NOMO-1 (cell line): ENCODE results near the gene EGLN3.
"Not testable (repeated sequence)": the region's sequence is repeated elsewhere in the genome, so short reads cannot be mapped to it uniquely, and the experiment has no call there.

ENCODE experiments used
- DNase-seq, 2 experiments: peaks; one replicate each; lab custom pipeline; 2025; ENCODE audit not compliant: unreplicated experiment in 2 of 2; lab: John Stamatoyannopoulos, UW

EGLN3 gene

DNA sequence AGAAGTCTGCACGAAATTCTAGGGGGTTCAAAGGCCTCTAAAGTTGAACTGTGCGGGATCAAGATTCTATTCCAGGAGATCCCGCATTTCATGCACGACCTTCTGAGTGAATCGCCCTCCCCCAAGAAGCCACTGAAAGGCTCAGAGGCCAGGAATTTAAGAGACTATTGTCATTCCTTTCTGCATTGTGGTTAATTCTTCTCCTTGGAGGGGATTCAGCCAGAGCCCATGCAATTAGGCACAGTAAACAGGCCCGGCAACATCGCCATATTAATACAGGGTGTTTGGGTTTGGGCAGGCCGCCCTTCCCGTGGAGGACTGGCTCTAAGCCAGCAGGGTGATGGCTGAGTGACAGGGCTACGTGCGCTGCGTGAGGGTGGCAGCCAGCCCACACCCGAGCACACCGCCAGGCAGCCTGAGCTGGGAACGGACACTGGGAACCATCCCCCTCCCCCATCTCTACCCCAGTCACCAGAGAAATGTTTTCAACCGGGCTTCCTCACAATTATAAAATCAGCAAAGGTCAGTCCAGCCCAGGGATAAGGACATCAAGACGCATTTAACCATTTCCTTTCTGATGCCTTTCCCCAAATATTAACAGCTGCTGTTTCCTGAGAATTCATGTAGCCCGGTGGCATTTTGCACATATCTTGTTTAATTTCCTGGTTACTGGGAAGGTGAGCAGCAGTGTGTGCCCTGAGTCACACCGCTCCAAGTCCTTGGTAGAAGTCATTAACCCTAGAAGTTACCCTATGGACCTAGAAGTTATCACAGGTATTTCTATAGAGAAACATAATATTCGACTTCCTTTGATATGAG is 12.5 kb downstream of the EGLN3 start:
- DNase-seq = no peak

DNA sequence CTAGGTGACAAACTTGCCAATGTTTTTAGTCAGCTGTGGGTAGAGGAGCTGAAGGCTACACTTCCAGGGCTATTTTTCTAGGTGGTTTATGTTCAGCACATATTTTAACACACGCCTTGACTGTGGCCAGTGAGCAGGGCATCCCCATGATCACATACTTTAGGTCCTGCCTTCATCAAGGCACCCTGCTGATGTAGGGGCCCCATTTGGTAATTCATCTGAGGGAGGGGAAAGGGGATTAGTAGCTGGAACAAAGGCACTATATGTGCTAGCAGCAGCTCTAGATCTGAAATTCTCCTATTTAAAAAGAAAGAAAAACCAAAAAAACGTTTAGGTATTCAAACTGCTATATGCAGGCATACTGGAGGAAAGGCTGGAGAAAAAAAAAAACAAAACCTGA is 14.5 kb downstream of the EGLN3 start:
- DNase-seq = no peak

DNA sequence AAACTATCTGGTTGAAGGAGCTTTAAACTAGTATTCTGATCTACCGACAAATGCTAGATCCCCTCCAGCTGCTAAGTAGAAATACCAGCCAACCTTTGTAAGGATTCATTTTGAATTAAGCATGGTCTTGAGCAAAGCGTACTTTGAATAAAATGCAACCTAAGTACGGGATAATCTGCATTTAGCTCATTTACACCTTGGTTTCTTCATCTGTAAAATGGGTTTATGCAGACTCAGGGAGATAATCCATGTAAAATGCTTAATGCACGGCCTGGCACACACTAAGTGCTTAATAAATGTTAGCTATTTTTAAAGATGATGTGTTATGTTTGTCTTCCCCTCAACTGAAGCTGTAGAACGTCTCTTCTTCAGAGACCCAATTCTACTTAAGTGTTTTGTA is 15.9 kb downstream of the EGLN3 start:
- DNase-seq = no peak

DNA sequence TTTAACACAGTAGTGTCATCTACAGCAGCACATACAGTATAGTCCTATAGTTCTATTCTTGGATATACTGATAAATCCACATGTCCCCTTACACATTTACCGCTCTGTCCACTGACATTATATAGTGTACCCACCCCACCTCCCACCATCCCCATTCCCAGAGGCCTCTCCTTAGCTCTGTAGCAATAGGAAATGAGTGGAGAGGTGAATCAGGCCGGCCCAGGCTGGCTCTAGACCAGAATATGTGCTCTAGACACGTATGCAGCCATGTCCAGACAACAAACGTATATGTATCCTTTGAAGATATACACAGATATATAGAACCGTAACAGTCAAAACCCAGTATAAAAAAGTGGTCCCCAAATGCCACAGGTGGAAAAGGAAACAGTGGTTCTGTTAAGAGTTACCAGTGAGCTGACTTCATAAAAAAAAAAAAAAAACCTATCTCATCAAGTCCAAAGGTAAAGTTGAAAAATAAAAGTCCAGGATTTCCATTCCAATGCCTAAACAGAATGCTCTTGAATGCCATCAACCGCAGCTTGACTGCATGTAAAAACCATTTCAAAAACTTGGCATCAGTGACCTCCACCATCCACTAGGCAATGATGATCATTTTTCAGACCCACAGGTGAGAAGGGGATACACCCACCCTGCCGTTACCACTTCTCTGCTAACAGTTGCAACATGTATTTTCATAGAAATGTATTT is 16.7 kb downstream of the EGLN3 start:
- no peak for DNase-seq

DNA sequence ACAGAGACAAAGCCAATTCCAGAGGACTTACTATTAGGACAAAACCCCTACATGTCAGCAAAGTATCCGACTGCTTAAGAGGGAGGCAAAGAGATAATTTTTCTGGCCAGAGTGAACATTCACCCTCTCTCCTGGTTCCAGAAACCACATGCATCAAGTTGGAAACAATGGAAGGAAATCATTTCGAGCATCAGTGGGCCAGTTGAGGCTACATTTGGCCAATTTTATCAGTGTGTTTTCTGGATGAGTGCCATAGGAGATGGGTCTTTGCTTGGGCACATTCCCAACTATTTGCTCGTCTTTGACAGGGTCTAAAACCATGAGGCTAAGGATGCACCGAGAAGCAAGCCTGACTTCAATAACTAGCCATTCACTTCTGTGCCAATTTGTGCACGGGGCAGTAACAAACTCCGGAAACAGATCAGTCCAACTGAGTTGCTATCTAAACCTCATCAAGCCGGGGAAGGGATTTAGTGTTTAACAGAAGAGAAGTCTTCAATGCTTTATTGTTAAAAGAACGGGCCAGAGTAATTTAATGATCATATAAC is 17.4 kb downstream of the EGLN3 start:
- DNase-seq = no peak

DNA sequence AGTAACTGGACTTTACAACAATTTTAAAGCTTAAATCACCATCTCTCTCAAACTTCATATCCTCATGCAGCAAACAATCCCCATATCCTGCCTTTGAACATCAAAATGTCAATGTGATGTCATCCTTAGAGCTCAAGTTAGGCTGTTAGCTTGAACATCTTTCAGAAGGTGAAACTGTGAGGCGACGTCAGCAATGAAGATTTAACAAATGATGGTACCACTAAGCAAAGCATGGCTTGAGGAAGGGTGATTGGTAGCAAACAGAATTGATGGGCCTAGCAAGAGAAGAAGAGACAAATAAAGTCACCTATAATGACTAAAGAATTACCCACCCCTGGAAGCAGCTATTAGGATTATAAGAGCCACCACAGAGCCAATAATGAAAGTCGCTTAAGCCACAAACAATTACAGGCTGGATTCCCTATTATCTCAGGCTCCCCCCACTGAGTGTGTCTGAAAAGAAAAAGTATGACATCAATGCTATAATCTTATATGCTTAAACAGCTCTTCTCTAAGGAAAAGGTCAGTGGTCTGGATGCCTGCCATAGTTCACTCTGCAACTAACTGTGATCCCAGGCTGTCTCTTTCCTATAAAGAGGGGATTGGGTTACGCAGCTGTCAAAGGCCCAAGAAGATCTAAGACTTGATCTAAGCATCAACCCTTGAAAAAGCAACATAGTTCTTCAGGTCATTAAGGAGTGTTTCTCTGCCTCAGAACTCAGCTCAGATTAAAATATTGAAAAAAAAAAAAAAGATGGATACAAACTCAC is 18.1 kb downstream of the EGLN3 start:
- no peak for DNase-seq

DNA sequence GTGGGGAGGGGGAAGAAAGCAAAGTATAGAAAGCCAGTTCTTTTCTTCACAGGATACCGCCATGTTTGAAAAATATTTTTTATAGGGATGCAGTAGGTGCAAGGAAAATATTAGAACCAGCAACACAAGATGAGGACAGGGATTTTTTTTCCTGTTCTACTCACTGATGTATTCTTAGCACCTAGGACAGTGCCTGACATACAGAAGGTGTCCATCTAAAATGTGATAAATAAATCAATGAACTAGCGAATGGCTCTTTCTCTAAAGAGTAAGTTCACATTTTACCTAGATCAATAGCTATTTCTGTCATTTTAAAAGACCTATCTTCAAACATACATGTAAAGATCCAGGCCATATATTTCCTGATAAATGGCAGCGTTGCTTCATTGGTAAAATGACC is 18.8 kb downstream of the EGLN3 start:
- DNase-seq = no peak

DNA sequence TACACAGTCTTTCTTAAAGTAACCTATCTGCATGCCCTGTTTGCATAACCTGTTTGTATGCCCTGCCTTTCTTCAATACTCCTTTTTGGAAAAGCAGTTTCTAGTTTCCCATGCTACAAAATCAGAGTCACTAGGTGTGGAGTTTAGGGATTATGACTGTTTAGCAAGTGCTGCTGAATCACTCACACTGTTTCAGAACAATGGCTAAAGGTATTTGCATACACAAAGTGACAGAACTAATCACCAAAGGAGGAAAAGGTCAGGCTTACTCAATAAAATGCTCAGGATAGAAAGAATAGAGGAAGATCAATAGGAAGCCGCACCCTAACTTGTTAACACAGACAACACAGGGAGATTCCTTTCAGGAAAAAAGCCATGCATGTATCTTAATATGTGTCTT is 19.4 kb downstream of the EGLN3 start:
- DNase-seq = no peak

DNA sequence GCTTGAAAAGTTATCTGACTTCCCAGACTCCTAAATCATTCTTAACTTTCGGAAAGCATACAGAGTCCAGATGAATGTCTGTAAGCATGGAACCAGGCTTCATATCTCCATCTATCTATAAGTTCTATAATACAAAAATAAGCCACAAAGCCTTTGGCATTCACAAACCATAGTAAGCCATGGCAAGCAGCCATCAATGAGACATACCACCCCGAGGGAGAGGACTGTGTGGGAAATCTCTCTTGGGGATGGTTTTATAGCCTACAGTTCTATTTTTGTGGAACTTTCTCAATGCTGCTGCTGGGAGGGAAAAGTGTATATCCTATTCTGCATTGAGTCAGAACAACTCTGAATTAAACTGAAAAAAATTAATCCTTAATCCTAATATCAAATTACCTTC is 20.4 kb downstream of the EGLN3 start:
- DNase-seq = no peak

DNA sequence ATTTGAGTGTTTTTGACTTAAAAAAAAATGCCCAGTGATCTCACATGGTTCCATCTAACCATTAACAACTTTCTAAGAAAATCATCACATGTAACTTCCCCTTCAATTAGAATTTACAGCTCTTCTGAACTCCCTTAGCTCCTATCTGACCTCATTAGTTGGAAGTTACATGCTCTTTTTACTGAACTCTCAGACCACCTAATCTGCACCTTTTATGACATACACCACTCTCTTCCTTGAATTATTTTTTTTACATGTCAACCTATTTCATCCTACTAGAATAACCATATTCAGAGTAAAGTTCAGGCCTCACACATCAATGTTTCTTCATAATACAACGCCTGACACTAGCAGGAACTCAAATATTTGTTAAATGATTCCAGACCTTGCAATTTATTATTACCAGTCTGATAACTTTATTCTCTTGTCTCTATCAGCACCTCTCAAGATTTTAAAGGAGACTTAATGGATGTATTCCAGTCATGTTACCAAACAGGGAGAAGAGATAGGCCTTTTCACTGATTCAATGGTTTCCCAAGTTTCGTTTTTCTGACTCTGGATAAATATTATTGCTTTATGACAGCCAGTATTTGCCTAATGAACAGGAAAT is 21.0 kb downstream of the EGLN3 start:
- no peak for DNase-seq

DNA sequence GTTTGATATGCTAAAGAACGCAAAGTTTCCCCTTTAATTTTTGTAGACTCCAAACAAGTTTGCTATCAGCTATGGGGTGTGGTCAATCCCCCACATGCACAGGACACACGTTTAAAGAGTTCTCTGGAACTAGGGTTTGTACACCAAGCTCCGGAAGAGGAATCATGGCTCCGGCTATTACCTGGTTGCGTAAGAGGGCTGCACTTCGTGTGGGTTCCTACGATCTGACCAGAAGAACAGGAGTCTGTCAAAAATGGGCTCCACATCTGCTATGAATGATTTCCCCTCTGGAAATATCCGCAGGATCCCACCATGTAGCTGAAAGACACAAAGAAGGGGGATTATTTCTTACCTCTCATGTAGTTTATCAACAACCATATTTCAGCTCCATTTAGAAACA is 22.0 kb downstream of the EGLN3 start:
- DNase-seq = peak in 1 of 2 experiments; percentile 14

DNA sequence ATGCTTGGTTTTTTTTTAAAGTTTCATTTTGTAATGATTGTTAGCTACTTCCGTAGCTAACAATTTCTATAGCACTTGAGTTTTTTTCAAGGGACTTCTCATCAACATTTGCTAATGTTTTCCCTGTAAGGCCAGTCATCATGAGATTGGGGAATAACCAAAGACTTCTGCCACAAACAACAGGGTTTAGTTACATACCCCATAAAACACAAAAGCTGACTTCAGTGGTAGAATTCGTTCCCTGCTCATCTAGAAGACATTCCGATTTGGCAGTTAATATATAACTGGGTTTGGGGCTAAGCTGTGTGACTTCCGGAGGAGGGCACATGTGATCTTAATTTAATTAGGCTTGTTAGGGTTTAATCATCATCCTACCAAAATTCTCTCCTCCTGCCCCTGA is 22.9 kb downstream of the EGLN3 start:
- DNase-seq = no peak

DNA sequence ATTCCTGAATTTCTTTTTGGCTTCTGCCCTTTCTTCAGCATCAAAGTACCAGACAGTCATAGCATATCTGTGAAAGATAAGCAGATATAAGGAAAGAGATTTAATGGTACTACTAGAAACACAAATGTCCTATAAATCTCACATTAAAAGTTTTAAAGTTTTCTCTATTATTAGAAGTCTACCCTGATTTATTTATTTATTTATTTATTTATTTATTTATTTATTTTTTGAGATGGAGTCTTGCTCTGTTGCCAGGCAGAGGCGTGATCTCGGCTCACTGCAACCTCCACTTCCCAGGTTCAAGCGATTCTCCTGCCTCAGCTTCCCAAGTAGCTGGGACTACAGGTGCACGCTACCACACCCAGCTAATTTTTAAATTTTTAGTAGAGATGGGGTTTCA is 23.9 kb downstream of the EGLN3 start:
- DNase-seq = not testable (repeated sequence)

DNA sequence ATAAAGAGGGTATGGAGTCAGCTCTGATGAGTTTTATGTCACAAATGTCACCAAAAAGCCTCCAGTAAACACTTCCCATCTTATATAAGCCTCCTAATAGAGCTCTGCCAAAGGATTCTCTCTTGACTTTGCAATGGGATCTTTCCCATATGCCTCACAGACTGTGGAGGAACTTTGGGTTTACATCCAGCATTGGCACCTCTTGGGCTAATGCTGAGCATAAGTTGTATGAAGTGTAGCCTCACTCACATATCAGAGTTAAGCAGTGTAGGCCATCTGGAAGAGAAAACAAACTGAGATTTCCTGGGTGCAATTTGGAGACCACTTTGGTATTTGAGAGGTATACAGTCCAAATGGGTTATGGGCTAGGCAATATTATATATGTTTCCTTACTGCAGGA is 24.9 kb downstream of the EGLN3 start:
- no peak for DNase-seq

DNA sequence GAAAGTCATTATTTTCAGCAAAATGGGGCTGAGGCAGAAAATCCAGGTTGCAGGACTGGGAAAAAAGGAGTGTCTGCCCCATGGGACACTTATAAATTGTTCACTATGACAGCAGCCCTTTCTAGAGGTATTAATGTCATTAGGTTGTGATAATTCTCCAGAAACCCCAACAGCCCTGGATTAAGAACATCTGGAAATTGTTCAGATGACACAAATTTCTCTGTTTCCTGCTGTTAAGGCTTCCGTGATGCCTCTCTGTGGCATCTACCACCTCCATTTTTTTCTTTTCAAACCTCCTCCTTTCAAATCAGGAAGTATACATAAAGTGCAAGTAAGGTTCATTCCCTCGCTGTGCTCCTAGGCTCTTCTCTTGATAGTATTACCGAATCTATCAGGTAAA is 25.6 kb downstream of the EGLN3 start:
- no peak for DNase-seq

DNA sequence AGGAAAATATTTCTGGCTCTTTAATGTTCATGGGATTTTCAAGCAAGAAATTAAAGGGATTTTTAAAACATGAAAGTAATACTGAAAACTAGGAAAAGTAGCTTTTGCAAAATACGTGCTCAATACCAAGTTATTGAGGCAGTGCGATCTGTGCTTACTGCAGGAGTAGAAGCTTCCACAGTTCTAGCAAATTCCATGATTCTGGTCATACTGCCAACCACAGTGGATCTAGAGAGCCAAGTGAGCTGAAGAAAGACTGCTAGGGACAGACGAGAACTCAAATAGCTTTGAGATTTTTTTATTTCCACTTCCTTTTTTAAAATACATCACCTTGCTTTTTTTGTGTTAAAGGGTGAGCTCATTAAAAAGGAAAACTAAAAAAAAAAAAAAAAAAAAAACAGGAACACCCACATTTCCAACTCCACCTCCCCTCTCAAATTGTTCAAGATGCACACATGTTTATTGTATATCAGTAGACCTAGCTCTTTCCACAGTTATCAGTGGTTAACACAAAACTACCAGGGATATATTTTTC is 26.2 kb downstream of the EGLN3 start:
- DNase-seq = no peak

DNA sequence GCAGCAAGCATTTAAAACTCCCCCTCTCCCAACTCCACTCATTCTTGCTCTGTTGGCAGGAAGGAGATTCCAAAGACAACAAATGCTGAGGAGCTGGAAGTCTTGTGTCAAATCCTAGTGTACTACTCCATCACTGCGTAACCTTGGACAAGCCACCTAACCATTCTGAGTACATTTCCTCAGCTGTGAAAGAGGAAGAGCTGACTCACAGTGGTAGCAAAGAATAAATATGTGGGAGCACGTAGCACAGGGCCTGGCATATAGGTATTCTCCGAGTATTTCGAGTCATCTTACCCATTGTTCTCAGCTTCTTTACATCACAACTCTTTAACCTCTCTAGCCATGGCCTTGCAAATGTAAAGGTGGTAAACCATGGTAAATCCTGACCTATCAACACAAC is 28.7 kb downstream of the EGLN3 start:
- no peak for DNase-seq

DNA sequence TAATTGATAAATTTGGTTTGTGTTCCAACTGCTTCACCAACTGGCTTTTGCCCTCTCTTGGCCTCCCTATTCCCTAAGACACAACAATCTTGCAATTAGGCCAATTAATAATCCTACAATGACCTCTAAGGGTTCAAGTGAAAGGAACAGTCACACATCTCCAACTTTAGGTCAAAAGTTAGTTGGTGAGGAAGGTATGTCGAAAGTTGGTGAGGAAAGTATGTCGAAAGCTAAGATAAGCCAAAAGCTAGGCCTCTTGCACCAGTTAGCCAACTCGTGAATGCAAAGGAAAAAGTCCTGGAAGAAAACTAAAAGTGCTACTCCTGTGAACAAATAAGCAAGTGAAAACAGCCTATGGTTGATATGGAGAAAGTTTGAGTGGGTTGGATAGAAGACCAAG is 32.6 kb downstream of the EGLN3 start:
- DNase-seq = no peak

DNA sequence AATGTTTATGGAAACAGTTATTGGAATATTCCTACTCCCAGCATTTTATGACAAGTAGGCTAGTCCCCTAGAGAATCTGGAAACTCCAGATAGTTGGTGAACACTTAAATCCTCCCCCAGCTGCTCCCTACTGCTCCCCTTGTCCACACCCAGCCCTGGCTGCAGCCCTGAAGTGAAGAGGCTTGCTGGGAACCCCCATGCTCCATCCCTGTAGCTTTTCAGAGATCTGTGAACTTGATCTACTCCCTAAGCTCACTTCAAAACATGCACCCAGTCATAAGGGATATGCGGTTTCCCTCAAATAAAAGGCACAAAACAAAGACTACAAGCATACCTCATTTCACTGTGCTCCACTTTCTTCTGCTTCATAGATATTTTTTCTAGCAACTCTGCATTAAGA is 33.2 kb downstream of the EGLN3 start:
- DNase-seq = no peak

DNA sequence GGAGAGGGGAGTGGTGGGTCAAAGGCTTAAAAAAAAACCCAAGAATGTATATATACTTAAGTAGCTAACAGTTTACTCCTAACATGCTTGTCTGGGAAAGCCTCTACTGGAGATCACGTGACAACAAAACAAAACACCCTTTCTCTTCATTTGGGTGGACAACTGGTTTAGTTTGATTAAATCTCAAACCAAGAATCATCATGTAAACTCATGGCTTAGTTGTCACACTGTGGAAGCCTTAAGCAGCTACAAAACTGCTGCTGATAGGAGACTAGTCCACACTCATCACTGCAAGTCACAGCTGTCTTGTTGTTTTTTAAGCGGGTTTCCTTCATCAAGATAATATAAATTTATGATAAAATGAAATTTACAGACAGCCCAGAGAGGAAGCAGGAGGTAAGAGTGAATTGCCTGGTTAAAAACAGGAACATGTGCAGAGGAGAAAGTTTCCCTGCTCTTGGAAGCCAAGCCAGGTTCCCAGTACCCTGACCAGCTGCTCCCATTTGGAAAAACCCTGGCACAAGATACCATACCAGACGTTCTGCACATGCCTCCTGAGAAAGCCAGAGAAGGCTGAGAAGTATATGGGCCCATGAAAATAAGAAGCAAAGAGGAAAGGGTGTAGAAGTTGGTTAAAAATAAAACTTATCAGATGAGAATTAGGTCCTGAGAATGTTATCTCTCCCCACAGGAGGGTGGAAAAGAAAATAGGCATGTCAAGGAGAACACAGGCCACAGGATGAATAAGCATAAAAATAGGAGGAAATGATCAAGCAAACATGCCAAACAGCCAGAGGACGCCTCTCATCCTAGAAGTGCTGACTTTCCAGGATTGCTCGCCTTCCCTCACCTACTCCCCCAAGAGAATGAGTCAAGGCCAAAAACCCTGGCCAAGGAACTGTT is 34.0 kb downstream of the EGLN3 start:
- DNase-seq = no peak
